HG02642 (cell line): ENCODE data around the gene DGCR2.
"Not testable (repeated sequence)": the region's sequence is repeated elsewhere in the genome, so short reads cannot be mapped to it uniquely, and the experiment has no call there.

ENCODE experiments used
- ATAC-seq: cut with Tn5 transposase; IDR thresholded peaks from one replicate; pipeline ENCODE4 v1.9.1; 2021; ENCODE audit warnings: mild to moderate bottlenecking; ENCODE audit not compliant: unreplicated experiment, poor library complexity

DGCR2 gene

DNA sequence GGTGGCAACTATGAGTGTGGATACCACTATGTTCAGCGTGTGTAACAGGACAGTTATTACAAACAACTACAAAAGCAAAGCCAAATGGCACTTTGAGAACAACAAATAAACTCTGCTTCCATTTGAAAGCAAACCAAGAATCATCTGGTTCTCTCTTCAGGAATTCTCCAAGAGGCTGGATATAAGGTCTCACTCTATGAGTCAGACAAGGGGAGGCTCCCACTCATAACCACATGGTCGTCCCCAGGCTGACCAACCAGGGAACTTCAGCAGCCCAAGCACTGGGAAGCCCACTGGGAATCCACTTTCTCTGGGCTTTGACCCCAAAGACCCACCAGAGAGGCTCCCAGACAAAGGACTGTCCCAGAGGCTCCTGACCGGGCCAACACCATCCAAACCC lies 35.3 kb downstream of the DGCR2 start:
- no peak for ATAC-seq

DNA sequence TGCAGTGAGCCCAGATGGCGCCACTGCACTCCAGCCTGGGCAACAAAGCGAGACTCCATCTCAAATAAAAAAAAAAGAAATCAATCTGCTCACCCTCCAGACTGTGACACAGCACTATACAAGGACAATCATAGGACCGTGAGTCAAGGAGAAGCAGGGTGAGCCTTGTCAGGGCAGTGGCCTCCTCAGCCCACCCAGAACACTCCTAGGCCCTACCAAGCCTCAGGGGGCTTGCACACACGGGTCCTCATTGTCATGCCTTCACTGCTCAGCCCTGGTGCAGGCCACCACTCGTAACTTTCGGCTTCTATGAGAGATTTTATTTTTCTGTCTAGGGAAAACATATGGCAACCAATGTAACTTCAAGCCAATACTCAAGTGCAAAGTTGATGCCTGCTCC lies 35.8 kb downstream of the DGCR2 start:
- no peak for ATAC-seq

DNA sequence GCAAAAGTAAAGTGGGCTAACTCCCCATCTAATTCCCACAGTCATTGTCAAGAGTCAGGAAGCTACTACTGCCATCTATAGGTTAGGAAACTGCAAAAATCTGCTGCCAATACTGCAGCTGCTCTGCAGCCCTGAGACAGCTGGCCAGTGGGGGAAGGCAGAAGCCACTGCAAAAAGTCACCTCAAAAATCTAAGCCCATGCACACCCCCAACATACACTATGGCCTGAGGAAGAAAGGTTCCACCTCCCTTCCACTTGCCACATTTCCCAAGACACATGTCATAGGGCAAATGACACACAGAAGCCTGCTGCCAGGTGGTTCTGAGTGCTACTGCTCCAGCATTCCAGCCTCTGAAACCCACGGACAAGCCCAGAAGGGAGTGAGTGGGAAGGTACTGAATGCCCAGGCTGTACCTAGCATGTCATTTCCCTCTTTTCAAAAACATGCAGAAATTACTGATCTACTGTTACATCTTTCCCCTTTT lies 36.9 kb downstream of the DGCR2 start:
- ATAC-seq = peak; percentile 46

DNA sequence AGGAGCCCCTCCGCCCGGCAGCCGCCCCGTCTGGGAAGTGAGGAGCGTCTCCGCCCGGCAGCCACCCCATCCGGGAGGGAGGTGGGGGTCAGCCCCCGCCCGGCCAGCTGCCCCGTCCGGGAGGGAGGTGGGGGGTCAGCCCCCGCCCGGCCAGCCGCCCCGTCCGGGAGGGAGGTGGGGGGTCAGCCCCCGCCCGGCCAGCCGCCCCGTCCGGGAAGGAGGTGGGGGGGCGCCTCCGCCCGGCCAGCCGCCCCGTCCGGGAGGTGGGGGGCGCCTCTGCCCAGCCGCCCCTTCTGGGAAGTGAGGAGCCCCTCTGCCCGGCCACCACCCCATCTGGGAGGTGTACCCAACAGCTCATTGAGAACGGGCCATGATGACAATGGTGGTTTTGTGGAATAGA lies 37.6 kb downstream of the DGCR2 start:
- not testable (repeated sequence) for ATAC-seq

DNA sequence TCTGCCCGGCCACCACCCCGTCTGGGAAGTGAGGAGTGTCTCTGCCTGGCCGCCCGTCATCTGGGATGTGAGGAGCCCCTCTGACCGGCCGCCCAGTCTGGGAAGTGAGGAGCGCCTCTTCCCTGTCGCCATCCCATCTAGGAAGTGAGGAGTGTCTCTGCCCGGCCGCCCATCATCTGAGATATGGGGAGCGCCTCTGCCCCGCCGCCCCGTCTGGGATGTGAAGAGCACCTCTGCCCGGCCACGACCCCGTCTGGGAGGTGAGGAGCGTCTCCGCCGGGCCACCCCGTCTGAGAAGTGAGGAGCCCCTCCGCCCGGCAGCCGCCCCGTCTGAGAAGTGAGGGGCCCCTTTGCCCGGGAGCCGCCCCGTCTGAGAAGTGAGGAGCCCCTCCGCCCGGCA lies 38.1 kb downstream of the DGCR2 start:
- not testable (repeated sequence) for ATAC-seq

DNA sequence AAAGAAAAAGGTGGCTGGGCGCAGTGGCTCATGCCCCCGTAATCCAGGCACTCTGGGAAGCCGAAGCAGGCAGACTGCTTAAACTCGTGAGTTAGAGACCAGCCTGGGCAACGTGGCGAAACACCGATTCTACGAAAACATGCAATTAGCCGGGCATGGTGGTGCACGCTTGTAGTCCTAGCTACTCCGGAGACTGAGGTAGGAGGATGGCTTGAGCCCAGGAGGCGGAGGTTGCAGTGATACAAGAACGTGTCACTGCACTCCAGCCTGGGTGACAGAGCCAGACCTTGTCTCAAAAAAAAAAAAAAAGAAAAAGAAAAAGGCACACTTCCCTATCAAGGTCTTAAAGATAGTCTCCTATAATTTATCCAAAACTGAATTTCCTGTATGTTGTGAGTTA lies 39.4 kb downstream of the DGCR2 start:
- no peak for ATAC-seq

DNA sequence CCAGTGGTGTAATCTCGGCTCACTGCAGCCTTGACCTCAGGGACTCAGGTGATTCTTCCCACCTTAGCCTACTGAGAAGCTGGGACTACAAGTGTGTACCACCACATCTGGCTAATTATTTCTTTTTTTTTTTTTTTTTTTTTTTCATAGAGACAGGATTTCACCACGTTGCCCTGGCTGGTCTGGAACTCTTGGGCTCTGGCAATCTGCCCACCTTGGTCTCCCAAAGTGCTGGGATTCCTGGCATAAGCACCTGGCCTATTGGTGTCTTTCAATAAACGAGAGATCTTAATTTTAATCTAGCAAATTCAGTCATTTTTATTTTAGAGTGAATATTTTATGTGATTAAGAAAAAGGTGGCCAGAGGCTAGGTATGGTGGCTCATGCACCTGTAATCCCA lies 40.1 kb downstream of the DGCR2 start:
- no peak for ATAC-seq

DNA sequence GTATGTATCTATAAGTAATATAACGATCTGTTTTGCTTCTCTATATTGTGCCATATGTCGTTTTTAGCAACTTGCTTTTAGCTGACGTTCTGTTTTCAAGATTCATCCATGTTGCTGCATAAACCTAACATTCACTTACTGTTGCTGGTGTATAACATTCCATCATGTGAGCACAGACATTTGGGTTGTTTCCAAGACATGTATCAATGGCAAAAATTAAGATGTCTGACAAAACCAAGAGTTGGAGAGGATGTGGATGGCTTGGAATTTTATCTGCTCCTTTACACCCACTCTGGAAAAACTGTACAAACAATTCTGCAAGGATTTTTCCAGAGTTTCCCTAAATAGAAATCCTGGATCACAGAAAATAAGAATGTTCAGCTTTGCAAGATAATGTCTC lies 40.9 kb downstream of the DGCR2 start:
- ATAC-seq = no peak

DNA sequence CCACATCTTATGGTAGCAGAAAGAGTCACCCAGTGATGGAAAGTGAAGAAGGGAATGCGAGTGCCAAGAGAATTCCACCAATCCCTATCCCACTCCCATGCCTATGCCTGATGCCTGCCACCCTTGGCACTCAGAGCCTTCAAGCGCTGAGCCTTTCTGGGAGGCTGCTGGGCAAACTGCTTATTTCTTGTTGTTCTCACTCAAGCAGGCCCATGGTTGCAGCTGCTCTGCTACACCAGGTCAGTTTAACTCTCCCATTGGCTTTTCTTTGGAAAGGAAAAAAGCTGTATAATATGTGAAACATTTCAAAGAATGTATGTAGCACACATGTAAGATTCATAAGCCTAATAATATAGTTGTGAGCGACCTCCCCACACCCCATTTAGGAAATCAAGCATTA lies 41.4 kb downstream of the DGCR2 start:
- ATAC-seq = no peak

DNA sequence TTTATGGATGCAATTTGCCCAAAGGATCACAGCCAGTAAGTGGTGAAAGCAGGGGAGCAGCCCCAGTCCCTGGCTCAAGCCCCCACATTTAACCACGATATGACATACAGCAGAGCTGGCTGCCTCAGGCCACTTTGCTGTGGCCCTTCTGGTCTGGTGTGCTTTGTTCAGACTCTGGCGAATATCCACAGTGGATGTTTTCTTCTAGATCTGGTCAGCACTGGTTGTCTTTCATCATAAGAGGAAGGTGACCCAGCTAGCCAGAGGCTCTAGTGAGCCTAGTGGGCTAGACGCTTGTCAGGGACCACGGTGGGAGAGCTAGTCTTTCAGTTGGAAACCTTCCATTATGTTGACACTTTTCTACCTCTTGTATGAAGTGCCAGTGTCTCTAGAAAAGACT lies 42.5 kb downstream of the DGCR2 start:
- no peak for ATAC-seq

DNA sequence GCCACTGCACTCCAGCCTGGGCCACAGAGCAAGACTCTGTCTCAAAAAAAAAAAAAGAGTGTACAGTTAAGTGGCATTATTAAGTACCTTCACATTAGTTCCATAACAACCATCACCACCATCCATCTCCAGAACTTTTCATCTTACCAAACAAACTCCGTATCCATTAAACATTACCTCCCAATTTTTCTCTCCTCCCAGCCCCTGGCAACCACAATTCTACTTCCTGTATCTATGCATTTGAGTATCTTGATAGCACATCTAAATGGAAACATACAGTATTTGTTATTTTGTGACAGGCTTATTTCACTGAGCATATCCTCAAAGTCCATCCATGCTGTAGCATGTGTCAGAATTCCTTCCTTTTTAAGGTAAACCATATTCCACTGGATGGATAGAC lies 46.8 kb downstream of the DGCR2 start:
- ATAC-seq = no peak

DNA sequence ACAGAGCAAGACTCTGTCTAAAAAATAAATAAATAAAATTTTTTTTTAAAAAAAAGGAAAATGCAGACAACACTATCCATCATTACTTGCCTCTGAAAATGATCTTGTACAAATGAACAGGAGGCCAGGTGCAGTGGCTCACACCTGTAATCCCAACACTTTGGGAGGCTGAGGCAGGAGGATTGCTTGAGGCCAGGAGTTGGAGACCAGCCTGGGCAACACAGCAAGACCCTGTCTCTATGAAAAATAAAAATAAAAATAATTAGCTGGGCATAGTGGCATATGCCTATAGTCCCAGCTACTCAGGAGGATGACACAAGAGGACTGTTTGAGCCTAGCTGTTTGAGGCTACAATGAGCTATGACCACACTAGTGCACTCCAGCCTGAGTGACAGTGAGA lies 49.4 kb downstream of the DGCR2 start:
- ATAC-seq = not testable (repeated sequence)

DNA sequence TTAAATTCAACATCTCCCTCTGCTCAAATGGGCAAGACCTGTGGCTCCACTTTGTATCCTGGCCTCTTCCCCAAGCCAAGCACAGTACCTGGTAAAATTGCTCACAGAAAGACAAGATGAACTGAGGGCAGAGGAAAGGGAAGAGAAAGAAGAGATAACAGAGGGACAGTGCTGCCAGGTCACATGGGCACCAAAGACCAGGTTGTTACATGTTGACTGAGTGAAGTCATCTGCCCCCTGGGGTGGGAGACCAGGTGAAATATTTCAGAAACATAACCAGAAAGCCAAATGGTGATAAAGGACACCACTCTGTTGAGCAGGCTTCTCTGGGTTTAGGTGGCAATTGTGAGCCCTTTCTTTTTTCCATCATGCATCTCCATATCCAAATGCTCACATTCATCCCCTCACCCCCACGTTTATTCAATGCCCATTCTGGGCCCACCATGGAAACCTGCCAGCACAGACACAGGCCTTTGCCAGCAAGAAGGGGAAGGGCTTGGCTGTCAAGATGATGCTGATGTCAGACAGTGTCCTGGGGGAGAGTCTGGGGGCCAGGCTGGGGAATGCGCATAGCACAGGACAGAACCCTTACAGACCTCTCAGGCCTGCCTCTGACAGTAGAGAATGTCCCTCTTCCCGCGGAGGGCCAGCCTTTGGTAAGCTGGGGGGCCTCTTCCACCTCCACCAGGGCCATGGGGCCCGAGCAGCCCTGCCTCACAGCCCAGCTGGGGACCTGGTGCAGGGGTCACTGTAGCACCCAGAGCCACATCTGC lies 51.6 kb downstream of the DGCR2 start:
- ATAC-seq = no peak

DNA sequence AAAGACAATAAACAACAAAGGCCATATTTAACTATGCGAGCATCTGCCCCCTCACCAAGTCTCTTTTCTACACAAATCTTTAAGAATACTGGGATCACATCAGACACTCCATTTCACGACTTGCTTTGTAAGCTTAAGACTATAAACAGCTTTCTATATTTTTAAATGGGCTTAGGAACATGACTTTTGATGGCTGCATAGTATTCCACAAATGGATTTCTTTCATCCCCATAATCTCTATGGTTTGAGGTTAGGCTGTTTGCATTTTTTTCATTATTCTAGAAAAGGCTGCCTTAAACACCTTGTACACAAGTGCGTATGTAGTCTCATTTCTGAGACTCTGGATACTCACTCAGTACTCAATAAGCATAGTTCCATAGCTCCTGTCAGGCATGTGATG lies 52.8 kb downstream of the DGCR2 start:
- ATAC-seq = no peak

DNA sequence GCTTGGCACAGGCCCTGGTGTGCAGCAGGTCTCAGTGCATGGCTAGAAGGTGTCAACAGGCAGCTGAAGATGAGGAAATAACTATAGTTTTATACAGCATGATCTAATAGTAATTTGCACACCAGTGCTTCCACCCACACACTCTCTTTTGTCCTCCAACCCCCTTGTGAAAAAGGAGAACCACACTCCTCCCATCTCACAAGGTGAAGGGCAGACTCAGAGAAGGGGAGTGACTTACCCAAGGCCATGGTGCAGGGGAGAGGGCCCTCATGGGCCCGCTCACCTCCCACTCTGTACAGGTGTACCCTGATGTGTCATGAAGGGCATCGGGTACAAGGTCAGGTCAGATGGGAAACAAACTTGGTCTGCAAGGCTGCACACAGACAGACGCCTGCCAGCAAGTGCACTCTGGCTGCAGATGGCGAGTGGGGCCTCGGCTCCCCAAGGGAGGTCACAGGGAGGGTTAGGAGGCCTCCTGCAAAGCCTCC lies 53.4 kb downstream of the DGCR2 start:
- no peak for ATAC-seq

DNA sequence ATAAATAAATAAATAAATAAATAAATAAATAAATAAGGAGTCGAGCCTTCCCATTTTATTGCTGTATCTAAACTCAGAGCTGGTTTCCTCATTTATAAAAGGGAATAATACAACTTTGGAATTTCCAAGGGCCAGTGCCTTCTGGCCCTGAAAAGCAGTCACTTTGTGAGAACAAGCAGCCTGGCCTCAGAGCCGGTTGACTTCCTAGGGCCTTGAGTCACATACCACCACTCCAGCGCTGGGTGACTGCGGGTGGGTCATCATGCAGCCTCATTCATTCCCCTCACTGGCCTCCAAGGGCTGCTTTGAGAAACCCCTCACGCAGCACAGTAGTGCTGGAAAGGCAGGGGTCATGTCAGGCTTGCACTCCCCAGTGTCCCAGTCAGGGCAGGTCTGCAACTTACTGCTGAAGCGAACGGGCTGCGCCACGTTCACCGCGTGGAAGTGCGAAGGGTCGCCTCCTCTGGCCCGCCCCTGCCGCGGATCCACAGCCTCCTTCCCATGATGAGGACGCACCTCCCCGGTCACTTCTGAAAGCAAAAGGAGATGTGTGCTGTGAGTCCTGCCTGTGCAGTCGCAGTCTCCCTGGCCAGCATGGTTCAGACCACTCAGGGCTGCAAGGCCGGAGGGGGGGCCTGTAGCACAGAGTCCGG lies 54.4 kb downstream of the DGCR2 start:
- ATAC-seq = no peak

DNA sequence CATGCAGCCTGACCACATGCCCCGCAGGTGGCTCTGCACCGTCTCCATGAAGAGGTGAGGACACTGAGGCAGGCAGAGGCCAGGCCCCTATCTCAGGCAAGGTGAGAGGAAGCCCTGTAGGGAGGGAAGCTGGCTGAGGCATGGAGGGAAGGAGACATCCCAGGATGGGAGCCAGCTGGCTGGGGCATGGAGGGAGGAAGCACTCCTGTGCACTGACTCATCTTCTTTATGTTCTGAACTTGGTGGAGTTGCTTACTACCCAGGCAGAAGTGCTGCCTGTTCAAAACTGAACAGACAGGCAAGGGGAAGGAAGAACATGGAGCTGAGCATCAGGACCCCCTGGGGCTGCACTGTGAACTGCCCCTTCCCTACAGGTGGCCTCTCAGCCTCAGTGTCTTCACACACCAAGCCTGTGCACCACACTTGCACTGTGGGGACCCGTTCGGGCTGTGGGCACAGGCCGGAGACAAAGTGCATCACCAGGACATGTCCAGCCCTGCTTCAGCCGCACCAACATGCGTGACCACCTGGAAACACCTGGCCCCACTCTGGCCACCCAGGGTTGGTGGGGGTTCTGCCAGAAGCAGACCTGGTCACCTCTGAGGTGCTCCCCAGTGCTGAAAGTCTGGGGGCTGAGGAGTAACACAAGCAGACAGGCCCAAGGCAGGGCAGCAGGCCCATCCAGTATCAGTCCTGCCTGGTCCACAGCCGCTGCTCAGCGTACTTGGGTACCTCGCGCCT lies 55.5 kb downstream of the DGCR2 start:
- ATAC-seq = no peak

DNA sequence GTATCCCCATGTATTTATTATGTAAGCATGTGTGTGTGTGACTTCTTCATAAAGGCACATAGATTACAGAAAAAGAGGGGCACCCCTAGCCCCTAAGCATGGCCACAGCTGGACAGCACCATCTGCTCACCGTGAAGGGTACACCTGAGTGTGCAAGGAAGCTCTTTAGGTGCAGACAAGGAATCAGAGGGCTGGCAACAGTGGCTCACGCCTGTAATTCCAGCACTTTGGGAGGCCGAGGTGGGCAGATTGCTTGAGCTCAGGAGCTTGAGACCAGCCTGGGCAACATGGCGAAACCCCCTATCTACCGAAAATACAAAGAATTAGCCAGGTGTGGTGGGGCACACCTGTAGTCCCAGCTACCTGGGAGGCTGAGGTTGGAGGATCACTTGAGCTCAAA lies 56.3 kb downstream of the DGCR2 start:
- ATAC-seq = no peak

DNA sequence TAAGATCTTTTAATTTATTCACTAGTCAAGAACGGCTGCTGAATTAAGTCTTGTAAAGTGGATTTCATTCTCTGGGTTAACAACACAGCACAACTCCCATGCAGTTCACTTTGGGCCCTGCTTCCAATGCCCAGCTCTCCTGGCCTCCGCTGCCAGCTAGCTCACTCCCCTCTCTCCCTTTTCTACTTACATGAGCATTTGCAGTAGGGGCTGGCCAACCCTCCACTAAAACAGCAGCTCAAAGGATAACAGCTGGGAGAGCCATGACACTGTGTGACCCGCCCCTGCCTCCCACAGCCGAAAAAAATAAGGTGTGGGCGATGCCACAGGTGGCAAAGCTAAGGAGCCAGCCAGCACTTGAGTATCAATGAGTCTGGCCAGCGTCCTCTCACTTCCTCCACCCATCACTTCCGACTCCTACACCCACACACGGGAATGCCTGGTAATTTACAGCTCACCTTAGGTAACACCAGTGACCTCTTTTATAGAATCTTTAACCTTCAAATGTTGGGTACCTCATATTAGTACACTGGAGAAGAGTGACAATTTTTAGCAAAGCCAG lies 56.8 kb downstream of the DGCR2 start:
- ATAC-seq = no peak

DNA sequence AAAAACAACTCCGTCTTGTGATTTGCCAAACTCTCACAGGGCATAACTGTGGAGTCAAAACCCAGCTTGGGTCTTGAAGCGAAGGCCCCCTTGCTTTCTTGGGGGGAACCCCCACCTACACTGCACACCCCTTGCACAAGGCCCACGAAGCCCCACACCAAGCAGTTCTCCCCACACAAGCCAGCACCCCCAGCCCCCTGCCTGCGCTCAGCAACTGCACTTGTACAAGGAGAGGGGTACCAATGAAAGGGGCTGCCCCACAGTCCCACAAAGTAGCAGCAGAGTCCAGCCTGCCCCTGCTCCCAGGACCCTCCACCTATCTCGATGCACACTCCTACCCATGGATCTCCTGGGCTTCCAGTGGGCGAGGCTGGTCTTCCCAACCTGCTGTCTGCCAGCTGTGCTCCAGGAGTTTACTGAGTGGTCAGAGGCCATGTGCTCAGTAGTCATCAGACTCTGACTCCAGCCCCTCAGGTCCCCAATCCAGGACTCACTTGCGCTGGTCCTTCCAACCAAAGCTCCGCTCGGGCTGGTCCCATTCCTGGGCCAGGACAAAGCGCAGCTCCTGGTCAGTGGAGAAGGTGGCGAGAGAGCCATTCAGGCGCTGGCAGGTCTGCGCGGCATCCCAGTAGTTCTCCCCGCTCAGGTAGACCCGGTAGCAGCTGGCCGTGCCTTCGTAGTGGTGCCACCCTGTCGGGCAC lies 57.7 kb downstream of the DGCR2 start:
- ATAC-seq = no peak
